ENCODE results near the gene CFAP65. TPM values are rescaled to one million over a fixed set of nuclear protein-coding genes. Genes with fewer than 3 reads are reported as not detected.

CFAP65 gene
- polyA plus RNA-seq, 1 donor (not counting 4 experiments of a cell fraction or from before 2014, with no cell fraction given): not detected

GRCh38 chr2:219028996-219029828 is 12.1 kb downstream of the CFAP65 start:
- H3K4me3 ChIP-seq (ENCODE audit: control insufficient read depth in 2 of 3, extremely low read depth in 1 of 3, insufficient read depth in 2 of 3, low read depth in 1 of 3, low read length in 3 of 3): no peak overlapping the region
- H3K36me3 ChIP-seq (ENCODE audit: control insufficient read depth in 2 of 2, extremely low read depth in 1 of 2, insufficient read depth in 2 of 2, low read length in 2 of 2): no peaks in the 10 kb centered on the region
- no peak overlapping the region for H3K4me2 ChIP-seq (ENCODE audit: control insufficient read depth, extremely low read depth, insufficient read depth, low read depth, low read length)
- dilution Hi-C loops (cut with MboI; ENCODE audit: extremely low pct_ligation_motif_present, low sequenced_read_pairs): no loop called here
- H2AFZ ChIP-seq (ENCODE audit: control insufficient read depth, low read length): no peak overlapping the region
- TF ChIP-seq EZH2 (IDR thresholded peaks at IDR 0.05; ENCODE audit: low read length): no peak
- TF ChIP-seq, protein P1, sequence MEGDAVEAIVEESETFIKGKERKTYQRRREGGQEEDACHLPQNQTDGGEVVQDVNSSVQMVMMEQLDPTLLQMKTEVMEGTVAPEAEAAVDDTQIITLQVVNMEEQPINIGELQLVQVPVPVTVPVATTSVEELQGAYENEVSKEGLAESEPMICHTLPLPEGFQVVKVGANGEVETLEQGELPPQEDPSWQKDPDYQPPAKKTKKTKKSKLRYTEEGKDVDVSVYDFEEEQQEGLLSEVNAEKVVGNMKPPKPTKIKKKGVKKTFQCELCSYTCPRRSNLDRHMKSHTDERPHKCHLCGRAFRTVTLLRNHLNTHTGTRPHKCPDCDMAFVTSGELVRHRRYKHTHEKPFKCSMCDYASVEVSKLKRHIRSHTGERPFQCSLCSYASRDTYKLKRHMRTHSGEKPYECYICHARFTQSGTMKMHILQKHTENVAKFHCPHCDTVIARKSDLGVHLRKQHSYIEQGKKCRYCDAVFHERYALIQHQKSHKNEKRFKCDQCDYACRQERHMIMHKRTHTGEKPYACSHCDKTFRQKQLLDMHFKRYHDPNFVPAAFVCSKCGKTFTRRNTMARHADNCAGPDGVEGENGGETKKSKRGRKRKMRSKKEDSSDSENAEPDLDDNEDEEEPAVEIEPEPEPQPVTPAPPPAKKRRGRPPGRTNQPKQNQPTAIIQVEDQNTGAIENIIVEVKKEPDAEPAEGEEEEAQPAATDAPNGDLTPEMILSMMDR (optimal IDR thresholded peaks at IDR 0.05 in 1 of 3, IDR thresholded peaks at IDR 0.05 in 1 of 3, conservative IDR thresholded peaks at IDR 0.05 in 1 of 3; ENCODE audit: extremely low read depth in 1 of 3, insufficient read depth in 2 of 3, low read length in 3 of 3): no peak
- no peak overlapping the region for H3K27ac ChIP-seq (ENCODE audit: control insufficient read depth, insufficient read depth, low read length)
- H3K9ac ChIP-seq (ENCODE audit: control insufficient read depth, extremely low read depth, insufficient read depth, low read length): no peak overlapping the region
- no peaks in the 10 kb centered on the region for H3K4me1 ChIP-seq (ENCODE audit: control insufficient read depth, extremely low read depth, insufficient read depth, low read length)
- H3K79me2 ChIP-seq (ENCODE audit: control insufficient read depth, insufficient read depth, low read length): no peaks in the 10 kb centered on the region
- H3K27me3 ChIP-seq (ENCODE audit: control insufficient read depth, extremely low read depth, insufficient read depth, low read length): peaks cover 18% of the 10 kb centered on the region
- FAIRE-seq (no peak), DNase-seq (ENCODE audit: low read depth, low spot score) (no peak)
- H4K20me1 ChIP-seq (ENCODE audit: control insufficient read depth, extremely low read depth, insufficient read depth, low read length): no peaks in the 10 kb centered on the region
- no peaks in the 10 kb centered on the region for H3K9me1 ChIP-seq (ENCODE audit: control insufficient read depth, extremely low read depth, insufficient read depth, low read length)
- no peaks in the 10 kb centered on the region for H3K9me3 ChIP-seq (ENCODE audit: control insufficient read depth, low read depth, low read length)

GRCh38 chr2:219028141-219028540 is 13.2 kb downstream of the CFAP65 start:
- H3K27me3 ChIP-seq (ENCODE audit: control insufficient read depth, extremely low read depth, insufficient read depth, low read length): peaks cover 18% of the 10 kb centered on the region
- no peaks in the 10 kb centered on the region for H3K4me1 ChIP-seq (ENCODE audit: control insufficient read depth, extremely low read depth, insufficient read depth, low read length)
- H3K9me1 ChIP-seq (ENCODE audit: control insufficient read depth, extremely low read depth, insufficient read depth, low read length): no peaks in the 10 kb centered on the region
- DNase-seq (ENCODE audit: low read depth, low spot score) (no peak), FAIRE-seq (no peak)
- TF ChIP-seq, protein P1 (optimal IDR thresholded peaks at IDR 0.05 in 1 of 3, IDR thresholded peaks at IDR 0.05 in 1 of 3, conservative IDR thresholded peaks at IDR 0.05 in 1 of 3; ENCODE audit: extremely low read depth in 1 of 3, insufficient read depth in 2 of 3, low read length in 3 of 3): no peak
- no peak overlapping the region for H3K4me3 ChIP-seq (ENCODE audit: control insufficient read depth in 2 of 3, extremely low read depth in 1 of 3, insufficient read depth in 2 of 3, low read depth in 1 of 3, low read length in 3 of 3)
- H3K36me3 ChIP-seq (ENCODE audit: control insufficient read depth in 2 of 2, extremely low read depth in 1 of 2, insufficient read depth in 2 of 2, low read length in 2 of 2): no peaks in the 10 kb centered on the region
- H3K27ac ChIP-seq (ENCODE audit: control insufficient read depth, insufficient read depth, low read length): no peak overlapping the region
- H3K9ac ChIP-seq (ENCODE audit: control insufficient read depth, extremely low read depth, insufficient read depth, low read length): no peak overlapping the region
- no peaks in the 10 kb centered on the region for H4K20me1 ChIP-seq (ENCODE audit: control insufficient read depth, extremely low read depth, insufficient read depth, low read length)
- no peak overlapping the region for H2AFZ ChIP-seq (ENCODE audit: control insufficient read depth, low read length)
- dilution Hi-C loops (cut with MboI; ENCODE audit: extremely low pct_ligation_motif_present, low sequenced_read_pairs): no loop called here
- no peaks in the 10 kb centered on the region for H3K9me3 ChIP-seq (ENCODE audit: control insufficient read depth, low read depth, low read length)
- H3K4me2 ChIP-seq (ENCODE audit: control insufficient read depth, extremely low read depth, insufficient read depth, low read depth, low read length): no peak overlapping the region
- no peaks in the 10 kb centered on the region for H3K79me2 ChIP-seq (ENCODE audit: control insufficient read depth, insufficient read depth, low read length)

Data from keratinocyte (primary cell).